Measurements from ENCODE around the gene PITX2. TPM values are rescaled to one million over a fixed set of nuclear protein-coding genes. Genes with fewer than 3 reads are reported as not detected.

The PITX2 gene
- under 1 TPM in 1 of 4 donors, not detected in 3; 0.49 TPM for total RNA-seq

- no peak for TF ChIP-seq CTCF (IDR thresholded peaks at IDR 0.05; ENCODE audit: low read depth)
Measured at GRCh38 chr4:110622841-110623717, at the start of gene PITX2. TSS of gene PITX2 (minus strand) at chr4:110623077. CDS start at chr4:110622460, 617 bp downstream.

- TF ChIP-seq CTCF (IDR thresholded peaks at IDR 0.05; ENCODE audit: low read depth): no peak
Measured at GRCh38 chr4:110671679-110672078, 48.8 kb upstream of the PITX2 start.

- no peak for TF ChIP-seq CTCF (IDR thresholded peaks at IDR 0.05; ENCODE audit: low read depth)
Measured at GRCh38 chr4:110669663-110670062, 46.8 kb upstream of the PITX2 start.

GRCh38 chr4:110668463-110669235, 45.8 kb upstream of the PITX2 start:
- no peak for TF ChIP-seq CTCF (IDR thresholded peaks at IDR 0.05; ENCODE audit: low read depth)

GRCh38 chr4:110667670-110668069, 44.8 kb upstream of the PITX2 start:
- no peak for TF ChIP-seq CTCF (IDR thresholded peaks at IDR 0.05; ENCODE audit: low read depth)

GRCh38 chr4:110666030-110666429, 43.2 kb upstream of the PITX2 start:
- no peak for TF ChIP-seq CTCF (IDR thresholded peaks at IDR 0.05; ENCODE audit: low read depth)

Data from subcutaneous adipose tissue (tissue), 4 donors.